Measurements from ENCODE around the gene SAMD4B.

- TF ChIP-seq CTCF (IDR thresholded peaks at IDR 0.05; ENCODE audit: poor library complexity): no peak
- no peak for TF ChIP-seq EZH2 (IDR thresholded peaks at IDR 0.05; ENCODE audit: borderline replicate concordance)
Observed at GRCh38 chr19:39332293-39332692, 9.9 kb upstream of the SAMD4B start.

Data from hepatocyte (in vitro differentiated cells).